Small intestine (tissue), 7 donors: Measurements from ENCODE around the gene IFNGR1. TPM values are rescaled to one million over a fixed set of nuclear protein-coding genes. Genes with fewer than 3 reads are reported as not detected.
A peak's percentile ranks its signal among the peaks of the same experiment; 100 is the strongest.

ENCODE experiments used
- DNase-seq, 2 donors: peaks; one replicate each; pipeline versions ENCODE4 v3.0.0 to v3.0.0-alpha.2; 2013
- FAIRE-seq: peaks from 2 replicates; lab custom pipeline; 2012; peaks lifted over from hg19 to GRCh38; lab: Jason Lieb, UNC
- H3K27ac ChIP-seq, 3 donors: one replicate each; pipeline ENCODE4 v1.5.1; 2013; ENCODE audit warnings: low read length in 2 of 3, mild to moderate bottlenecking in 2 of 3, control low read depth in 1 of 3, inconsistent platforms in 1 of 3, low read depth in 1 of 3, moderate library complexity in 1 of 3
- H3K27me3 ChIP-seq, 3 donors: one replicate each; pipeline ENCODE4 v1.6.1; 2013; ENCODE audit warnings: low read length in 3 of 3, inconsistent platforms in 1 of 3; ENCODE audit not compliant: control insufficient read depth in 3 of 3, insufficient read depth in 3 of 3
- H3K36me3 ChIP-seq, 3 donors: one replicate each; pipeline ENCODE4 v1.6.1; 2013; ENCODE audit warnings: low read length in 3 of 3, inconsistent platforms in 1 of 3, low read depth in 1 of 3, mild to moderate bottlenecking in 1 of 3, moderate library complexity in 1 of 3; ENCODE audit not compliant: control insufficient read depth in 3 of 3, insufficient read depth in 2 of 3
- H3K4me1 ChIP-seq, 3 donors: one replicate each; pipeline ENCODE4 v1.6.1; 2013; ENCODE audit warnings: low read length in 2 of 3, inconsistent platforms in 1 of 3, low read depth in 1 of 3, mild to moderate bottlenecking in 1 of 3, moderate library complexity in 1 of 3; ENCODE audit not compliant: control insufficient read depth in 3 of 3, insufficient read depth in 2 of 3
- H3K4me3 ChIP-seq, 3 donors: one replicate each; pipeline ENCODE4 v1.5.1; 2013; ENCODE audit warnings: low read length in 3 of 3, control low read depth in 1 of 3, inconsistent platforms in 1 of 3, low read depth in 1 of 3, mild to moderate bottlenecking in 1 of 3, moderate library complexity in 1 of 3
- H3K9me3 ChIP-seq, 2 donors: one replicate each; pipeline ENCODE4 v1.6.1; 2013; ENCODE audit warnings: low read depth in 1 of 2, low read length in 1 of 2; ENCODE audit not compliant: control insufficient read depth in 2 of 2, insufficient read depth in 1 of 2
- WGBS, 3 donors: extraction: QIAGEN DNeasy Blood & Tissue Kit; methylation state at CpG; one replicate each; pipeline ENCODE4 v1.1.7; 2013; 5-methylcytosine and 5-hydroxymethylcytosine counted together
- polyA plus RNA-seq, 4 donors: library from polyadenylated mRNA; stranded (reverse) in 3 of 4; unstranded in 1 of 4; fragments of 200-250 nt in 3 of 4; fragments of 120-200 nt in 1 of 4; gene quantifications; one replicate each; pipeline versions ENCODE4 v1.2.1 to v1.2.3, GENCODE V29; 2013
- donor health status: healthy with polysubstance abuse.
- donor health status: control.
- donor health status: control.
- donor health status: Bipolar disorder and iron deficiency.
- donor health status: healthy.

Gene IFNGR1
- polyA plus RNA-seq, 4 donors, result 78.1 to 109 (median 90.5) TPM

DNA sequence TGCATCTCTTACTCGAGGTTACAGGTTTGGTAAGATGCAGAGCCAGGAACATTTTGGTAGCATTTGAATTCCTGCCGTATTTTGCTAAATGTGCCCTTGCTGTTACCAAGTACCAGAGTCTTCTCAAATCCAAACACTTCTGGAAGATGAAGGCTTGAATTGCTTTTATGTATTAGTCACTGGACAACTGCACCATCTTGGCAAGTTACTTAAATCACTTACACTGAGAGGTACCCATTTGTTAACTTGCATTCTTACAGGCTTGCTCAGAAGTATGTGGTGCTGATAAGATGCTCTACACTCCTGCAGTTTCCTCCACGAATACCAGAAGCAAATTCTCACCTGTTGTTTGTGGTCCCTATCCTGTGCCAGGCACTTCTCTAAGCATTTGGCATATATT is 58.4 kb downstream of the IFNGR1 start:
- Histone ChIP-seq H3K9me3 (peaks cover 0 to 27% of the 10 kb centered on the region in 2 donors), H3K4me3 (no peak overlapping the region), H3K27me3 (peaks cover 0 to 2% (median 0%) of the 10 kb centered on the region in 3 donors), H3K4me1 (no peaks in the 10 kb centered on the region), H3K36me3 (no peaks in the 10 kb centered on the region), H3K27ac (no peak overlapping the region)
- DNase-seq, result no peak
- 61 to 70% (median 68%) methylated on average over 3 of the region's 3 CpGs for WGBS, 3 donors
- no peak for FAIRE-seq

DNA sequence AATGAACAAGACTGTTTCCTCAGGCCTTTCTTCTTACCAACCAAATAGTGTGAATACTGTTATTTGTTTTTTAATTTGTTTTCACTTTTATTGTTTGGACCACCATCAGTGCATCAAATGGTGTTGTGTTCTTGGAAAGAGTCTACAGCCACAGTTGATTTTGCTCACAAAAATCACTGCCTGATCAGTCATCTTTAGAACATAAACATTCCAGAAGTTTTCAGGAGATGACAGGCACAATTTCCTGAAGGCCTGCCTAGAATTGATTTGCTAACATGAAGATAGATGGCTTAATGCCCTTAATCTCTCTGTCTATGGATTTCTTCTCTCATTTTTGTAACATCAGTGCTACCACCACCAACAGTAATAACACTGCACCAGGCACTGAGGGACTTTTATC is 59.3 kb downstream of the IFNGR1 start:
- peaks cover 0 to 2% (median 0%) of the 10 kb centered on the region in 3 donors for H3K27me3 ChIP-seq
- H3K4me3 ChIP-seq, result no peak overlapping the region
- H3K27ac ChIP-seq, result no peak overlapping the region
- no peaks in the 10 kb centered on the region for H3K4me1 ChIP-seq
- peaks cover 0 to 25% of the 10 kb centered on the region in 2 donors for H3K9me3 ChIP-seq
- DNase-seq (no peak), FAIRE-seq (no peak)
- H3K36me3 ChIP-seq, result no peaks in the 10 kb centered on the region

DNA sequence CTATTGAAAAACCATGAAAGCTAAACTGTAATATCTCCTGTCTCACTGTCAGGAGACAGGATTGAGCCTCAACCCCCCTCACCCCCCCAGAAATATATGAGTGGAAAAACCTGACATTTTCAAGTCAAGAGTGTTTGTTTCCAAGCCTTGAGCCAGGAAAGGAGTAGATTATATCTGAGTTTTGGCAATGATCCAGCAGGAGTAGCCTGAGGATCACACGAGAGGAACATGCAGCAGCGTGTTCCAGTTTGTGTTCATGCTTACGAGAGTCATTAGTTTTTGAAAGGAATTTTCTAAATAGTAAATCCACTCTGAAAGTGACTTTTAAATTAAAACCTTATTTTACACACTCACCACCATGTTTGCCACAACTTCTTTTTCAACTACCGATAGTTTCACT is 61.6 kb downstream of the IFNGR1 start:
- Histone ChIP-seq H3K4me3 (no peak overlapping the region), H3K27ac (no peak overlapping the region), H3K9me3 (peaks cover 0 to 5% of the 10 kb centered on the region in 2 donors), H3K36me3 (no peaks in the 10 kb centered on the region), H3K27me3 (no peaks in the 10 kb centered on the region), H3K4me1 (no peaks in the 10 kb centered on the region)
- FAIRE-seq (no peak), DNase-seq (no peak)
- whole genome bisulfite sequencing, 3 donors, result 68 to 82% (median 76%) methylated on average over 4 of the region's 4 CpGs

DNA sequence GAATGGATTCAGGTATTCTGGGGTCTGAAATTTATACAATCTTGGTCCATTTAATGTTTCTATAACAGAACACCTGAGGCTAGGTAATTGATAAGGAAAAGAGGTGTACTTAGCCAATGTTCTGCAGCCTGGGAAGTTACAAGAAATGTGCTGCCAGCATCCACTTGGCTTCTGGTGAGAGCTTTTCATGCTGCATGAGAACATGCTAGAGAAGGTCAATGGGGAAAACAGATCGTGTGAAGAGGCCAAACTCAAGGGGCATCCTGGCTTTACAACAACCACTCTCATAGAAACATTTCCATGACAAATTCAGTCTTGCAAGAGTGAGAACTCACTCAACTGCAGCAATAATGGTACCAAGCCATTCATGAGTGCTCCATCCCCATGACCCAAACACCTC is 62.5 kb downstream of the IFNGR1 start:
- H3K27me3 ChIP-seq, result no peaks in the 10 kb centered on the region
- no peak for DNase-seq
- no peaks in the 10 kb centered on the region for H3K4me1 ChIP-seq
- no peak overlapping the region for H3K27ac ChIP-seq
- no peak for FAIRE-seq
- H3K4me3 ChIP-seq, result no peak overlapping the region
- 82 to 91% (median 90%) methylated on average over 1 of the region's 1 CpG for WGBS, 3 donors
- no peaks in the 10 kb centered on the region for H3K9me3 ChIP-seq
- H3K36me3 ChIP-seq, result no peaks in the 10 kb centered on the region

DNA sequence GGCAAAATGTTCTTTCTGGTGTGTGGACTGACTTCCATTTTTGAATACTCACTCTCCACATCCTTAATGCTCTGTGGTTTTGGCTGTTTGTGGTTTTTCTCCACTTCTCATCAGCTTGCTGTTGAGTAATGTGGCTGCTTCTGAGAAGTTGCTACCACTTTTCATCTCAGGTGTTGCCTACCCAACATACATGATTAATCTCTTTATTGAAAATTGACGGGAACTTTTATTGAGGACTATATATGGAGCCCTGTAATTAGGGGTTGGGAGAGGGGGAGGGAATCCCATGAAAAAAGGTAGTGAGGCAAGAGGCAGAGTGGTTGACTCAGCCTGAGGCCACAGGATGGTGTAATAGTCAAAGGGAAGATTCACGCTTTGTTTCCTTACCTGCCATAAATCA is 63.4 kb downstream of the IFNGR1 start:
- Histone ChIP-seq H3K36me3 (no peaks in the 10 kb centered on the region), H3K9me3 (no peaks in the 10 kb centered on the region), H3K4me1 (no peaks in the 10 kb centered on the region), H3K27me3 (no peaks in the 10 kb centered on the region), H3K4me3 (no peak overlapping the region), H3K27ac (peak overlapping the region in 1 of 3 donors; percentile 73)
- 68 to 74% (median 70%) methylated on average over 2 of the region's 2 CpGs for WGBS, 3 donors
- FAIRE-seq (no peak), DNase-seq (peak; percentile 4 to 63)

DNA sequence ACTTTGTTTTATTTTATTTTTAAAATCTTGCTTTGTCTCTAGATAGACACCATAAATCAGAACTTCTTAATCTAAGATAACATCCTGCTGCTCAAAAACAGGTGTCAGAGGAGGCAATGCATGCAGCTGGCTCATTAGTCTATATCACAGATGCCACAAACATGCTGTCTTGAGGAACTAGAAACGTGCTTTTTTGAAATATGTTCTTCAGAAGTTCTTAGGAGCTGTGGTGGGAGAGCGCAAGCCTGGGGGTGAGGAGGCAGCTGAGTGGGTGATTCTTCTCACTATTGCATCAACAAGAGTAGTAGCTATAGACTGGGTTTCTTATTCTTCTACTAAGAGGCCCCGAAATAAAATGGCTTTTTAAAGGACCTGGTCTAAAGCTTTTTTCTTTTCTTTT is 69.1 kb downstream of the IFNGR1 start:
- 67 to 73% (median 70%) methylated on average over 3 of the region's 3 CpGs for WGBS, 3 donors
- H3K27ac ChIP-seq, result no peak overlapping the region
- FAIRE-seq (no peak), DNase-seq (no peak)
- no peak overlapping the region for H3K4me3 ChIP-seq
- H3K4me1 ChIP-seq, result no peaks in the 10 kb centered on the region
- H3K27me3 ChIP-seq, result no peaks in the 10 kb centered on the region
- H3K9me3 ChIP-seq, result no peaks in the 10 kb centered on the region
- H3K36me3 ChIP-seq, result no peaks in the 10 kb centered on the region

DNA sequence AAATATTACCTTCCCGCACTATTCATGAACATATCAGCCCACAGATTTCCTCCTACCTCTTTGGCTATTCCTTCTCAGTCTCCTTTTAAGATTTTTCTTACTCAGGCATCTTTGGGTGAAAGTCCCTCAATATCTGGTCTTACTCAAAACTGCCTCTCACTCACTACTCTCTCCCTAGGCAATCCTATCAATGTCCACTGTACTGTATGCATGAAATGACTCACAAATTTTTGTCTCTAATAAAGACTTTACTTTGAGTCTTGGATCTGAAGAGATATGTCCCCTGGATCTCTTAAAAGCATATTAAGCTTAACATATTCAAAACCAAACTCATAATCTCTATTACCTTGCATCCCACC is 70.2 kb downstream of the IFNGR1 start:
- no peak for DNase-seq
- Histone ChIP-seq H3K9me3 (no peaks in the 10 kb centered on the region), H3K27ac (no peak overlapping the region), H3K4me3 (no peak overlapping the region), H3K27me3 (no peaks in the 10 kb centered on the region), H3K36me3 (no peaks in the 10 kb centered on the region), H3K4me1 (no peaks in the 10 kb centered on the region)
- WGBS, 3 donors, result 88 to 96% (median 95%) methylated on average over 1 of the region's 1 CpG
- no peak for FAIRE-seq

DNA sequence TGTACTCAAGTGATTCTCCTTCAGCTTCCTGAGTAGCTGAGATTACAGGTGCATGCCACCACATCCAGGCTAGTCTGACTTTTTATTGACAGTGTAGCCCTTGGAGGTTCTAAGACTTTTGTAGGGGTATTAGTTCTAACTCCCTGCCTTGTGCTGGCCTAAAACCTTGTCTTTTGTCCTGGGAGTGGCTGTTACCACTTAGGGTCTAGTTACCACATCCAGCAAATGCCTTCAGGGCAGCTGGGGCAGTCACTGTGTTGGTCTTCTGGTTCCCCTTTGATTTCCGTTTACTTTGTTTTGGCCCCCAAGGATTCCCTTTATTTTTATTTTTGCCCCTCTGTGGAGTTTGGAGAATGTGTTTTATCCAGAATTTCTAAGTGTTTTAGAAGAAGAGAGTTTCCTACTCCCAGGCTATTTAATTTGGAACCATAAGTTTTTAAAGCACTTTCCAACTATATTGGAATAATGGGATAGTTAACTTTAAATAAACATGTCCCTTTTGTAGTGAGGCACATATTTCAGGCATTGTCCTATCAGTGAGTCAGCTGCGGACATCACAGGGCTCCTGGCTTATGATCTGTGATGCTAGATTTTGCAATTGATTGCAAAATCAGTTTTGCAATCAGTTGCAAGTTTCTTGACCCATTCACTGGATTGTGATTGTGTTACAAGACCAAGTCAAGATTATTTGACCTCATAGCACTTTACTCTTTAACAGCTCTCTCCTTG is 70.7 kb downstream of the IFNGR1 start:
- H3K36me3 ChIP-seq, result no peaks in the 10 kb centered on the region
- DNase-seq (peak in 1 of 2 donors; percentile 31), FAIRE-seq (no peak)
- no peak overlapping the region for H3K27ac ChIP-seq
- H3K27me3 ChIP-seq, result no peaks in the 10 kb centered on the region
- no peak overlapping the region for H3K4me3 ChIP-seq
- 82 to 90% (median 85%) methylated on average over 2 of the region's 2 CpGs for whole genome bisulfite sequencing, 3 donors
- H3K9me3 ChIP-seq, result no peaks in the 10 kb centered on the region
- no peaks in the 10 kb centered on the region for H3K4me1 ChIP-seq
